GM18951 (cell line): ENCODE data around the gene NT5DC2.

Experiments used
- POLR2A ChIP-seq: IDR thresholded peaks from 4 replicates; pipeline ENCODE4 v1.6.1; 2011; ENCODE audit warnings: mild to moderate bottlenecking; ENCODE audit not compliant: insufficient read length, insufficient read depth; ENCODE audit errors: extremely low read depth
- in situ Hi-C: fragments of 300-500 bp; cut with MboI; formaldehyde crosslinking; loops from one replicate; pipeline ENCODE4 v1.12.0; 2022; ENCODE audit warnings: low sequenced_read_pairs, mixed read lengths, inconsistent platforms; ENCODE audit not compliant: unreplicated experiment

NT5DC2 gene

DNA sequence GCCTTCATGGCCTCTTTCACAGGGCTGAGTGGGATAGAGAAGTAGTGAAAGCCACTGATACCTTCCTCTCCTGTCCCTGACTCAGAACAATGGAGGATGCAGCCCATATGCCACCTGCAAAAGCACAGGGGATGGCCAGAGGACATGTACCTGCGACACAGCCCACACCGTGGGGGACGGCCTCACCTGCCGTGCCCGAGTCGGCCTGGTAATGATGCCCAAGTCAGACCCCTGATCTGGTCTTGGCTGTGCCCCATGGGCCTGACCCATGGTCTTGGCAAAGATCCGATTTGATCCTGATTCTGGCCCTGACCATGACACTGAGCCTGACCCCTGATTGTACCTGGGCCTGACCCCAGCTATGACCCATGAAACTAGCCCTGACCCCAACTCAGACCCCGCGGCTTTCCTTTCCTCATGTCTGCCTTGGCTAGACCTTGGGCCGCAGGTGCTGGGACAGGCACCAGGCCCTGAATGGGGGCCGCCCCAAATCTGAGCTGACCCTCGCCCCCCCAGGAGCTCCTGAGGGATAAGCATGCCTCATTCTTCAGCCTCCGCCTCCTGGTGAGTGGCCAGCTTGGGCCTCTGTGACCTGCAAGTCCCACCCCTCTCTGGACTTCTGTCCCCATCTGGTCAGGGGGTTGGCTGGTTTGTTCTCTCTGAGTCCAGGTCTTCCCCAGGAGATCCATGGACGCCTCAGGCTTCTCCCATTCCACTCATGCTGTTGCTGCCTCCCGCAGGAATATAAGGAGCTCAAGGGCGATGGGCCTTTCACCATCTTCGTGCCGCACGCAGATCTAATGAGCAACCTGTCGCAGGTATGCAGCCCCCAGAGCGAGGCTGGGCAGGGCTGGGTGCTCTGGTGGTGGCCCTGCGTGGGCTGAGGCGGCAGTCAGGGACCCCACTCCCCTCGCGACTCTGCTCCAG, 15.6 kb downstream of the NT5DC2 start:
- TF ChIP-seq POLR2A = no peak
- in situ Hi-C loops = no loop called here

DNA sequence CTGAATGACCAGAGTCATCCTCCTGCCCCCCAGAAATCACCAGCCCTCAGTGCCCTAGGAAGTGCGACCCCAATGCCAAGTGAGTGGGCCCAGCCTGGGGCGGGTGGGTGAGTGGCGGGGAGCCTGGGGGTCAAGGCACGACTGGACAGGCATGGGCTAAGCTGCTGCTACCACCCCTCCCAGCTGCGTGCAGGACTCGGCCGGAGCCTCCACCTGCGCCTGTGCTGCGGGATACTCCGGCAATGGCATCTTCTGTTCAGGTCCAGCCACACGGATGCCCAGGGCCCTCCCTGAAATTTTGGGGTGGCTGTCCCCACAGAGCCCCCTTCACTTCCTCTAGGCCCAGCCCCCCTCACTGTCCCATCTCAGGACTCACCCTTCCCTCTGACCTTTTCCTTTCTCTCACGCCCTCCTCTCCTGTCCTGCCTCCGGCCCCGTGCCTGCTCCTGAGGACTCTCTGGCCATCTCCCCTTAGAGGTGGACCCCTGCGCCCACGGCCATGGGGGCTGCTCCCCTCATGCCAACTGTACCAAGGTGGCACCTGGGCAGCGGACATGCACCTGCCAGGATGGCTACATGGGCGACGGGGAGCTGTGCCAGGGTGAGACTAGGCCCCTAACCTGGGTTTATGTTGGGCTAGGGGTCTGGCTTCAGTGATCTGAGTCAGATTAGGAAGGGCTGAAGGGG, 17.0 kb downstream of the NT5DC2 start:
- TF ChIP-seq POLR2A = no peak
- in situ Hi-C loops = no loop called here

DNA sequence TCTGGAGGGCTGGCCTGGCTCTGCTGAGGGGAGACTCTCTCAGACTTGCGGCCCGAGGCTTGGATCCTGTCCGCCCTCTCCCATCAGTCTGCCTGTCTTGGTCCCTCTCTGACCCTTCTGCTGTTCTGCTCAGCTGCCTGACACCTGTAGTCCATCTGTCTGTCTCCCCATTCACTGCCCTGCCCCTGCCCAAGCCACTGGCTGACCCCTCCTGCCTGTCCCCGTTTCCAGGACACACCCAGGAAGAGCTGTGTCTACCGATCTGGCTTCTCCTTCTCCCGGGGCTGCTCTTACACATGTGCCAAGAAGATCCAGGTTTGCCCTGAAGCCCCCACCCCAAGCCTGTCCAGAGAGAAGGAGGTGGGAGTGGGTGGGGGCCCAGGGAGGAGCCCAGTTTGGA, 18.5 kb downstream of the NT5DC2 start:
- no peak for TF ChIP-seq POLR2A
- in situ Hi-C loops = no loop called here

DNA sequence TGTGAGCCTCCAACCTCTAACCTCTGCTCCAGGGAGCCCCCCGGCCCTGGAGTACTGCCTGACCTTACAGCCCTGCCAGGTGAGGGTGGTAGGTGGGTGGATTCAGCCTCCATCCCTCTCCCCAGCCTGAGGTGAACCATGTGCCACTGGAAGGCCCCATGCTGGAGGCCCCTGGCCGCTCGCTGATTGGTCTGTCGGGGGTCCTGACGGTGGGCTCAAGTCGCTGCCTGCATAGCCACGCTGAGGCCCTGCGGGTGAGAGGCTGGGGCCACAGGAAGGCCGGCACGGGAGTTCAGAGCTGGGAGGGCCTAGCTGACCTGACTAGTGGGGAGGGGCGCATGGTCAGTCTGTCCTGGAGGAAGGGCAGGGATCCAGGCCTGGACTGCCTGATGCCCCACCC, 19.1 kb downstream of the NT5DC2 start:
- no peak for TF ChIP-seq POLR2A
- in situ Hi-C loops = no loop called here

DNA sequence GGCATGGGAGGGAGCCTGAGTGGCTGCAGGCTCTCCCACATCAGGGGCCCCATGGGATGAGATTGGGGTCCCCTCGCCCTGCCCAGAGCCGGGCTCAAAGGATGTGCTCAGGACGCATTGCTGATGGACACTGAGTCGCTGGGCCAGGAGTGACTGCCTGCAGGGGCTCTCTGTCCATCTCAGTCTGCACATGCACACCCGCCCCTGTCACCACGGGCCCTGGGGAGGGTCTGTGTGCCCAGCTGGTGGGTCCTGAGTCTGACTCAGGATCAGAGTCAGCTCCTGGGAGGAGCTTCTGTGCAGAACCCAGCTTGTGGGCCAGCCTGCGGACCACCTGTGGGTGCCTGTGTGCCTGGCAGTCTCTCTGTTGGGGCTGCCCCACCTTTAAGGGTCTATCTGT, 20.4 kb downstream of the NT5DC2 start:
- in situ Hi-C loops = no loop called here

DNA sequence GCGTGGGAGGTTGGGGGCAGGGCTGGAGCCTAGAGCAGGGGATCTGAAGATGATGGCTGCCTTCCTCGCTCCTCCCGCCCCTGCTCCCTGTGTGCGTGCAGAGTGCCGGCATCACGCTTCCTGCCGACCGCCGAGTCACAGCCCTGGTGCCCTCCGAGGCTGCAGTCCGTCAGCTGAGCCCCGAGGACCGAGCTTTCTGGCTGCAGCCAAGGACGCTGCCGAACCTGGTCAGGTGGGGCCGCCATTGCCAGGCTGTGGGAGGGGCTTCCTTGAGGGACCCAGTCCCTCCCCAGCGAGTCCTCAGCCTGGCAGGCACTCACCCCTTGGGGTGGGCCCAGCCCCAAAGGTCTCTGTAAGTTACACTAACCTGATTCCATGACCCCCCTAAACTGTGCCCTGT, 20.9 kb downstream of the NT5DC2 start:
- in situ Hi-C loops = no loop called here
- TF ChIP-seq POLR2A = no peak

More for the DNA sequence above, 20.4 kb downstream of the NT5DC2 start:
- no peak for TF ChIP-seq POLR2A

DNA sequence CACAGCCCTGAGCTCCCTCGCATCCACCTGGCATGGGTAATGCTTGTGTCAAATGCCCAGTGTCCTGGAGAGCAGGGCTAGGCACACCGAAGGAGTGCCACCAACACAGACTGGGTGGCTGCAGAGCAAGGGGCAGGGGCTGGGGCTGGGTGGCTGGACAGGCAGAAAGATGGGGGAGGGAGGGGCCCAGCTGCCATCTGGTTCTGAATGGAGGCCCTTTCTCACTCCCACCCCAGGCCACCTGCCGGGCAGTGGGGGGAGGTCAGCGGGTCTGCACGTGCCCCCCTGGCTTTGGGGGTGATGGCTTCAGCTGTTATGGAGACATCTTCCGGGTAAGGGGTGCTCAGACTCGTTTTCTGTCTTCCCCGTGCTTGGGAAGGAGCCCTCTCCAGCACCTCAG, 21.6 kb downstream of the NT5DC2 start:
- in situ Hi-C loops = no loop called here
- no peak for TF ChIP-seq POLR2A

DNA sequence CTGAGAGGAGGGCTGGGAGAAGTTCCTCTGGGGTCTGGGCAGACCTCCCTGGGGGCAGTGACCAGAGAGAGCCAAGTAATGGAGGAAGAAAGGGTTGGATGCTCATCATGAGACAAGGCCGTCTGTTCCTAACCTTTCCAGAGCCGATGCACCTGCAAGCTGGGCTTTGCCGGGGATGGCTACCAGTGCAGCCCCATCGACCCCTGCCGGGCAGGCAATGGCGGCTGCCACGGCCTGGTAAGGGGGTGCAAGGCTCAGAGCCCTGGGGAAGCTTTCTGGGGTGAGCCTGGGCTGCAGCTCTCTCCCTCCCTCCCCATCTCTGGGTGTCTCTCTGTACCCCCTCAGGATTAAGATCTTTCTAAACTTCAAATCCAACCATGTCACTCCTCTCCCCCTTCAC, 22.1 kb downstream of the NT5DC2 start:
- in situ Hi-C loops = no loop called here
- no peak for TF ChIP-seq POLR2A

DNA sequence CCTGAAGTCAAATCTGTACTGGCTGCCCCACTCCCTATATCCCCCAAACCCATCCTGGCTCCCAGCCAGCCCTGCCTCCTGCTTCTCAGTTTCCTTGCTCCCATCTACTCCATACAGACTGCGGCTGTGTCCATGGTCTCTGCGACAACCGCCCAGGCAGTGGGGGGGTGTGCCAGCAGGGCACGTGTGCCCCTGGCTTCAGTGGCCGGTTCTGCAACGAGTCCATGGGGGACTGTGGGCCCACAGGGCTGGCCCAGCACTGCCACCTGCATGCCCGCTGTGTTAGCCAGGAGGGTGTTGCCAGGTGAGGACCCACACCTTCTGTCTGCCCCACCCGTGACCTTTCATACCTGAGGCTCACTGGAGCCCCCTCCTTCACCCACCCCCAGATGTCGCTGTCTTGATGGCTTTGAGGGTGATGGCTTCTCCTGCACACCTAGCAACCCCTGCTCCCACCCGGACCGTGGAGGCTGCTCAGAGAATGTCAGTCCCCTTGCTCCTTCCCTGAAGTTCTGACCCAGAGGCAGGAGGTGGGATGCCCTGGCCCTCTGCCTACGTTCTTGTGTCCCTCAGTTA, 23.8 kb downstream of the NT5DC2 start:
- in situ Hi-C loops = no loop called here
- no peak for TF ChIP-seq POLR2A

DNA sequence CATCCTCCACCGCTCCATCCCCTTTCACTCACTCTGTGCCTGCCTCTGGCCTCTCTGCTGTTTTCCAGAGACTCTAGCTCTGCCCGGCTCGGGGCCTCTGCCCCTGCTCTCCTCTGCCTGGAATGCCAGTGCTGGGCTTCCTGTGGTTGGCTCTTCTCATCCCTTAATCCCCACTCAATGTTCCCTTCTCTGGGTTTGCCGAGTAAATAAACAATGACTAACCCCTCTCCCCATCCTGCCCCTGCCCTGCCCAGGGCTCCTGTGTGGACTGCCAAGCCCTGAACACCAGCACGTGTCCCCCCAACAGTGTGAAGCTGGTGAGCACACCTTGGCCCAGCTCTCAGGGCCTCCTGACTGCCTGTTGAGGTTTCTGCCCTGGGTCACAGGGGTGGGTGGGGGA, 26.3 kb downstream of the NT5DC2 start:
- in situ Hi-C loops = no loop called here
- no peak for TF ChIP-seq POLR2A

DNA sequence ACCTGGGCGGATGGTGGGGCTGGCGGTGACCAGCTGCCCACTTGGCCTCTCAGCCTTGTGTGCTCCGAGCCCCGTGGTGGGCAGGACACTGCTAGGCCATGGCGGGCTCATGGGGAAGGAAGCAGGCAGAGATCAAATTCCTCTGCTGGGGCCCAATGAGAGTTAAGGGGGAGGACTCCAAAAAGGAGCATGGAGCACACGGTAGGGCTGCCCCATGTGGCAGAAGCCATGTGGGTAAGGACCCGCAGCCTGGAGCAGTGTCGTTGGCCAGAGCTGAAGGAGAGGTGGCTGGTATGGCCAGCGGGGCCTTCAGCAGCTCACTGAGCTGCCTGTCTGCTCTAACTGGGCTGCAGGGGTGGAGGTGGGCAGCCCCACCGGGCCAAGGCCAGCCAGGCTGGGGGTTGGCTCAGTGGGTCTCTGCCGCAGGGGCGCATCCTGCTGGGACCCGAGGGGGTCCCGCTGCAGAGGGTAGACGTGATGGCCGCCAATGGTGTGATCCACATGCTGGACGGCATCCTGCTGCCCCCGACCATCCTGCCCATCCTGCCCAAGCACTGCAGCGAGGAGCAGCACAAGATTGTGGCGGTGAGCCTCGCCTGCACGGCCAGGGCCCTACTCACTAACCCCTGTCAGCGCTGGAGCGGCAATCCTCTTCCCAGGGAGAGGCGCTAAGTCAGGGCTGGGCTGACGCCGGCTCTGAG, 27.2 kb downstream of the NT5DC2 start:
- in situ Hi-C loops = no loop called here
- no peak for TF ChIP-seq POLR2A

DNA sequence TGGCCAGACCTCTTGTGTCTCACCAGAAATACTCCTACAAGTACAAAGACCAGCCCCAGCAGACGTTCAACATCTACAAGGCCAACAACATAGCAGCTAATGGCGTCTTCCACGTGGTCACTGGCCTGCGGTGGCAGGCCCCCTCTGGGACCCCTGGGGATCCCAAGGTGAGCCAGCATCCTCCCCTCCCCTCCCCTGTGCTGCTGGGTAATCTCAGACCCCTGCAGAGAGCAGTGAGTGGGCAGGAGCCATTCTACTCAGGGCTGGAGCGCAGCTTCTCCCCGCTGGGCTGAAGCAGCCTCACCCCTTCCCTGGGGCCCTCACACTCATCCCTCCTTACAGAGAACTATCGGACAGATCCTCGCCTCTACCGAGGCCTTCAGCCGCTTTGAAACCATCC, 28.7 kb downstream of the NT5DC2 start:
- in situ Hi-C loops = no loop called here
- no peak for TF ChIP-seq POLR2A

DNA sequence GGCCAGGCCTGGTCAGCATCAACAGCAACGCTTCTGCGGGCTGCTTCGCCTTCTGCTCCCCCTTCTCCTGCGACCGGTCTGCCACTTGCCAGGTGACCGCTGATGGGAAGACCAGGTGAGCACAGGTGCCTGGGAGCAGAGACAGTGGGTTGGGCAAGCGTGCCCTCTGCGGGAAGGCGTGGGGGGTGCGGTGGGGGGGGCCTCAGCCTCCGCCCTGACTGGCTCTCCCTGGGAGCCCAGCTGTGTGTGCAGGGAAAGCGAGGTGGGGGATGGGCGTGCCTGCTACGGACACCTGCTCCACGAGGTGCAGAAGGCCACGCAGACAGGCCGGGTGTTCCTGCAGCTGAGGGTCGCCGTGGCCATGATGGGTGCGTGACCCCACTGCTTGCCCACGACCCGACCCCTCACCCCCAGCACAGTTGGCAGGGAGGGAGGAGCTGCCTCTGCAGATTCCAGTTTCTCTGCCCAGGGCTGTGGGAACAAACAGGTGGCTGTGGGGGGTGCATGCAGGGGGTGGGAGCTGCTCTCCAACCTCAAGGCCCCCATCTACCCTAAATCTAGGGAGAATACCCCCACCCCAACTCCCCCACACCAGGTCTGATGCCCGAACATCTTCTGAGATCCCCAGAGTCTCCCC, 29.8 kb downstream of the NT5DC2 start:
- in situ Hi-C loops = no loop called here
- TF ChIP-seq POLR2A = no peak
